Ishikawa (cell line): ENCODE results near the gene FIZ1.

ENCODE experiments used
- CEBPB ChIP-seq: IDR thresholded peaks from 2 replicates; pipeline ENCODE4 v1.6.1; 2012
- CREB1 ChIP-seq: IDR thresholded peaks from 2 replicates; pipeline ENCODE4 v1.6.1; 2012; ENCODE audit warnings: low read depth
- EGR1 ChIP-seq: IDR thresholded peaks from 2 replicates; pipeline ENCODE4 v1.6.1; 2012
- EP300 ChIP-seq: IDR thresholded peaks from 2 replicates; pipeline ENCODE4 v1.6.1; 2012; ENCODE audit warnings: borderline replicate concordance
- FOXM1 ChIP-seq: IDR thresholded peaks from 2 replicates; pipeline ENCODE4 v1.6.1; 2012; ENCODE audit warnings: low read depth, borderline replicate concordance
- MAX ChIP-seq: IDR thresholded peaks from 2 replicates; pipeline ENCODE4 v1.6.1; 2012
- NFIC ChIP-seq: IDR thresholded peaks from 2 replicates; pipeline ENCODE4 v1.6.1; 2012
- RAD21 ChIP-seq: IDR thresholded peaks from 2 replicates; pipeline ENCODE4 v1.6.1; 2012; ENCODE audit warnings: low read depth
- REST ChIP-seq: IDR thresholded peaks from 2 replicates; pipeline ENCODE4 v1.6.1; 2012; ENCODE audit warnings: low read depth, mild to moderate bottlenecking
- TAF1 ChIP-seq: IDR thresholded peaks from 2 replicates; pipeline ENCODE4 v1.6.1; 2012; ENCODE audit warnings: low read depth, mild to moderate bottlenecking
- TCF12 ChIP-seq: IDR thresholded peaks from 2 replicates; pipeline ENCODE4 v1.6.1; 2012; ENCODE audit warnings: low read depth
- TEAD4 ChIP-seq: IDR thresholded peaks from 2 replicates; pipeline ENCODE4 v1.6.1; 2012
- USF1 ChIP-seq: IDR thresholded peaks from 2 replicates; pipeline ENCODE4 v1.6.1; 2012
- YY1 ChIP-seq: IDR thresholded peaks from 2 replicates; pipeline ENCODE4 v1.6.1; 2012; ENCODE audit warnings: low read depth
- ZBTB7A ChIP-seq: IDR thresholded peaks from 2 replicates; pipeline ENCODE4 v1.6.1; 2012; ENCODE audit warnings: low read depth

FIZ1 gene

GRCh38 chr19:55614711-55615542 lies 15.6 kb upstream of the FIZ1 start:
- TF ChIP-seq USF1: no peak
- TF ChIP-seq REST: no peak
- no peak for TF ChIP-seq CREB1
- TF ChIP-seq RAD21: no peak
- TF ChIP-seq CEBPB: no peak

GRCh38 chr19:55613930-55614710 lies 14.8 kb upstream of the FIZ1 start:
- TF ChIP-seq USF1: no peak
- TF ChIP-seq CREB1: no peak
- no peak for TF ChIP-seq EGR1
- TF ChIP-seq REST: no peak
- no peak for TF ChIP-seq NFIC
- TF ChIP-seq TAF1: no peak
- no peak for TF ChIP-seq ZBTB7A
- no peak for TF ChIP-seq RAD21

GRCh38 chr19:55613396-55613795 lies 14.1 kb upstream of the FIZ1 start:
- TF ChIP-seq CEBPB (no peak), EP300 (no peak), TEAD4 (no peak), TAF1 (no peak), YY1 (no peak), RAD21 (no peak), NFIC (no peak), CREB1 (no peak), MAX (no peak), EGR1 (no peak), FOXM1 (no peak), REST (no peak), ZBTB7A (no peak), TCF12 (no peak), USF1 (no peak)

- TF ChIP-seq TAF1 (no peak), FOXM1 (no peak), REST (no peak), USF1 (no peak), ZBTB7A (no peak), NFIC (no peak), TEAD4 (no peak), CREB1 (no peak), TCF12 (no peak), YY1 (no peak), CEBPB (no peak), EP300 (no peak)
These were observed 12.8 kb upstream of the FIZ1 start for GRCh38 chr19:55611983-55612645.
